HFF-Myc (cell line): Measurements from ENCODE around the gene GSTM5.
"Not testable (repeated sequence)": the region's sequence is repeated elsewhere in the genome, so short reads cannot be mapped to it uniquely, and the experiment has no call there.

Source experiments
- DNase-seq: peaks from one replicate; pipeline ENCODE4 v3.0.0-alpha.2; 2011; ENCODE audit warnings: low read depth; ENCODE audit errors: extremely low read depth
- H3K4me3 ChIP-seq: replicated peaks from 2 replicates; pipeline ENCODE4 v1.5.1; 2011; ENCODE audit warnings: low read depth, mild to moderate bottlenecking, control low read depth, low read length
- CTCF ChIP-seq: IDR thresholded peaks from 2 replicates; pipeline ENCODE4 v1.5.1; 2012; ENCODE audit warnings: mild to moderate bottlenecking, low read depth, low read length, control low read depth; ENCODE audit errors: missing control alignments

Gene GSTM5

GRCh38 chr1:109711593-109712320 lies at the start of gene GSTM5:
TSS of gene GSTM5 (plus strand) at chr1:109712251. CDS start at chr1:109712313, 62 bp downstream.
- not testable (repeated sequence) for DNase-seq
- H3K4me3 ChIP-seq = peak within 1 kb of the TSS; percentile 7; the same call in 1 of the 2 replicates

GRCh38 chr1:109664671-109665070 lies 47.4 kb upstream of the GSTM5 start:
- H3K4me3 ChIP-seq = no peak overlapping the region
- TF ChIP-seq CTCF = no peak
- no peak for DNase-seq

GRCh38 chr1:109667452-109668122 lies 44.5 kb upstream of the GSTM5 start, which contains the start of gene GSTM2:
TSS of gene GSTM2 (plus strand) at chr1:109668057. CDS start at chr1:109668116, 59 bp downstream.
- TF ChIP-seq CTCF = no peak
- peak within 1 kb of the TSS; percentile 43 for H3K4me3 ChIP-seq

GRCh38 chr1:109668123-109668775 lies 43.8 kb upstream of the GSTM5 start:
- TF ChIP-seq CTCF = no peak
- DNase-seq = no peak
- H3K4me3 ChIP-seq = peak overlapping the region; percentile 43

More at GRCh38 chr1:109667452-109668122, 44.5 kb upstream of the GSTM5 start, which contains the start of gene GSTM2:
- DNase-seq = peak; percentile 30

- DNase-seq = no peak
- no peak for TF ChIP-seq CTCF
These were observed 42.7 kb upstream of the GSTM5 start for GRCh38 chr1:109669246-109669948.

GRCh38 chr1:109669949-109670302 lies 42.1 kb upstream of the GSTM5 start:
- not testable (repeated sequence) for H3K4me3 ChIP-seq, DNase-seq

More at GRCh38 chr1:109669246-109669948, 42.7 kb upstream of the GSTM5 start:
- no peak overlapping the region for H3K4me3 ChIP-seq

- DNase-seq = no peak
- H3K4me3 ChIP-seq = no peak overlapping the region
- no peak for TF ChIP-seq CTCF
These were observed 41.0 kb upstream of the GSTM5 start for GRCh38 chr1:109671067-109671466.

GRCh38 chr1:109673861-109674260 lies 38.2 kb upstream of the GSTM5 start:
- not testable (repeated sequence) for H3K4me3 ChIP-seq, DNase-seq

GRCh38 chr1:109676683-109677381 lies 35.2 kb upstream of the GSTM5 start:
- H3K4me3 ChIP-seq, DNase-seq: not testable (repeated sequence)
